Renal cortical epithelial cell (primary cell): Measurements from ENCODE around the gene DCP1B. TPM values are rescaled to one million over a fixed set of nuclear protein-coding genes. Genes with fewer than 3 reads are reported as not detected.
A peak's percentile ranks its signal among the peaks of the same experiment; 100 is the strongest.
"Not testable (repeated sequence)": the region's sequence is repeated elsewhere in the genome, so short reads cannot be mapped to it uniquely, and the experiment has no call there.

ENCODE experiments used
- DNase-seq: peaks from one replicate; pipeline ENCODE4 v3.0.0-alpha.2; 2011; ENCODE audit warnings: low read depth
- total RNA-seq: library from RNA; depleted of rRNA; stranded (reverse); fragments of >200 nt; gene quantifications from 2 replicates; pipeline ENCODE4 v1.2.3, GENCODE V29; 2014

Gene DCP1B
- total RNA-seq, 1 donor from 2014 or later: 14.3 TPM

DNA sequence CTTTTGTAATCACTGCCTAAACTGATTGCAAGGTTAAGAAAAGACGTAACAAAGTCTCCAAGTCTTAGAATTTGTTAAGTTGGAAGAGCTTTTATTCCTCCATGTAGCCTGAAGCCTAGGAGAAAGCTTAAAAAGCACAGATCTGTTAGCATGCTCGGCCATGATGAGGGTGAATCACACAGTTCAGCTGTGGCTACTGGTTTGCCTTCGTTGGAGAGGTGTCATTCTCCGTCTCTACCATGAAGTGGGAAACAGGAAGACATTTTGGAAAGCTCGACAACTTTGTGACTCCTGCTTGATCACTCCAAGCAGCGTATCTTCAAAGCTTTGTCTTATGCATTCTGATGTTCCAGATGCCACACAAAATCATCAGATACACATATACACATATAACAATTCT is 27.1 kb downstream of the DCP1B start:
- DNase-seq: no peak

DNA sequence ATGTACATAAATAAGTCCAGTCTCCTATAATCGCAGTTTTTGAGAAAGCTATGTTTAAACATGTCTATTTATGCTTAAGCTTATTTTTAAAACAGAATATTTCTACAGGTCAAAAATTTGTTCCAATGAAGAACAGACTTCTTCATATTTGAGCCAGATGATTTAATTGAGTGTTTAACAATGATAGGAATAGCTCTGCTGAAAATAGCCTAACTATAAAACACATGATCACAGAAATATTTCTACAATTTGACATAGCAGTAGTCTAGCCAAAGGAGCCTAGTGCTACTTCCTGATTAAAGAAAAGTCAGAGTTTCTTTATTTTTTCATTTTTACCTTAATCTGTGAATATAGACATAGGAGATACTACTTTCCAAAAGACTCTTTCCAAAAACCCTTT is 29.4 kb downstream of the DCP1B start:
- DNase-seq: no peak

DNA sequence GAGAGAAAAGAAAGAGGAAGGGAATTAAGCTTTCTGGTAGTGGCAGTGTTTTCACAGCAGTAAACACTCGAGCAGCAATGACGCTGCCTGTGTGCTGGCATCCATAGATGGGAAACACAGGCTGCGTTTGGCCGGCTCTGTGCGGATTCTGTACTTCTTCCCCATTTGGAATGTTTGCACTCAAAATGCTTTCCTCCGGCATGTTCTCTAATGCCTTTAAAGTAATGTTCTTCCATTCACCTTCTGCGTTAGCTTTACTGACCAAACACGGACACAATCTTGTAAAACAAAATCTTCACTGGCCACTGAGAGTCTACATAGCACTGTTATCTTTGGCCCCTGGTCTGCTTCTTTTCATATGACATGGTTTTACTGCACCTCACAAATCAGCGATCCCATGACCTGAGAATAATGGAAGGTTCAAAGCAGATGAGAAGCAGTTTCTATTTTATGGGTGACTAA is 31.4 kb downstream of the DCP1B start:
- peak; percentile 9 for DNase-seq

DNA sequence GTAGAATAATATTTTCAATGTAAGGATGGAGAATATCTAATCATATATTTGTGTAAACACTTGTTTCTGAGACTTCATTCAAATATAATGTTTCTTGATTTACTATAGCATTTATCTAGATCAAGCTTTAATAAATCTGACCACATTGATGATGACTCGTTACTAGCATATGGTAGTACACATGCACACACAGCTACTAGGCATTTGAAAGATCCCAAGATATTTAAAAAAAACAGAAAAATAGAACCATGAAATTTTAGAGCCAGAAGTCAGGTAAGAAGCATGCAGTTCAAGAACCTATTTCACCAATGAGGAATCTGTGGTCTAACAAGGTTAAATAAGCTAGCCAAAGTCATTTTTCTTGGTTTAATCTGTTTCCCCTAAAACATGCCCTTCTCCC is 32.0 kb downstream of the DCP1B start:
- DNase-seq: peak; percentile 32

DNA sequence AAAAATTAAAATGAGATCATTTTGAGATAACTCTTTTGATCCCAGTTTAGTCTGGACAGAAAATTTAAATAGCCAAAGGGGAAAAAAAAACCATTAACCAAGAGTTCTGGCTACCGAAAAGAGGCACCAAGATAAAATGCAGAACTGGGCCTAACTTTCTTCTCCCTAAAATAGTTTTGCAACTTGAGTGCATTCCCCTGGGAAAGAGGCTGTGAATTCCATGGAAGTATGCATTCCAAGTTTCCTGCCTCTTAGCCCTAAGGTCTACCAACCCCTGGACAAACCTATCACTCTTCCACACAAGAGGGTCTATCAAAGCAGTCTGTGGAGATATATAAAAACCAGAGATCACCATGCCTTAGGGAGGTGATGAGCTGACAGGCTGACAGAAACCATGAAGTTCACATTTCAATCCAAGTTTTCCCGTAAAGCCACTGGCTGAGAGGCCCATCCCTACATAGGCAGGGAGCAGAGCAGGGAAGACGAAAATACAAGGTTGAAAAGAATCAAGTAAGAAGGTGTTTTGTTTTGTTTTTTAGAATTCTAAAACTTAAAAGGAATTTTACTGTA is 33.8 kb downstream of the DCP1B start:
- DNase-seq: no peak

DNA sequence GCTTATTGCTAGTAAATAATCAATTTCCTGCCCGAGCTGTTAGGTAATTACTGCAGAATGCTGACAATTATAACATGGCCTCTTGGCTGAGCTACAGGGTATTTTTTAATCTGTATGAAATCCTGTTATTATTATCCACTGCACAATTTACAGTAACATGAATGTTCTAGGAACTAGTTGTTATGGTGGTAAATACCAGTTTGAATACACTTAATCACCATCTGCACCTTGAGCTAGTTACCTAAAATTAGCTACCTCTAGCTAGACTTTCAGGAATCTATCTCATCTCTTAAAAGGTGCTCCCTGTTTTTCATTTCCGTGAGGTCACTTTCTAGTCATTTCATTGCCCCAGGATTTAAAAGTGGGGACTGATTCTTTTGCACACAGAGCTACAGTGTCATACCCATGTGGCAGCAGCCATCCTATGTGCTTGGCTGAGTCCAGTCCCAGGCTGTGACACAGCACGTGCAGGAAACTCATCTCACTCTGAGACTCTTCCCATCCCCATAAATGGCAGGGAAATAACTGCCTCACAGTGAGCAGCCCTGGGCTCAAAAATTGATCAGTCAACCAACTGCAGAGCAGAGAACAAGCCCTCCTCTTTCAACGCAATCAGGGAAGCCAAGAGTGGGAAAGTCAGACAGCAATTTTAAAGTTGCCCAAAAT is 37.6 kb downstream of the DCP1B start:
- DNase-seq: no peak

DNA sequence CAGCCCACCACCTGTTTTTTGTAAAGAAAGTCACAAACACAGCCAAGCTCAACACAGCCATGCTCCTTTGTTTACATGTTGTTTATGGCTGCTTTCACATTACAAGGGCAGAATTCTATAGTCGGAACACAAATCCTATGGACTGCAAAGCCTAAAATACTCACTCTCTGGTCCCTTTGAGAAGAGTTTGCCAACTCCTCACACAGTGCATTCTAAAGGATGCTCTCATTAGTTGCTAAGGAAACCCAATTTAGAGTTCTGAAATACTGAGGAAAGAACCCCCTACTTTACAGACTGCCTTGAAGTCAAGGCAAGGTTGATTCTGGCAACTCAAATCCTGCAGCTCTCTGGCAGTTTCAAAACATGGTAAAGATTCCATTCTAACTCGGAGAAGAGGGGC is 38.3 kb downstream of the DCP1B start:
- no peak for DNase-seq

DNA sequence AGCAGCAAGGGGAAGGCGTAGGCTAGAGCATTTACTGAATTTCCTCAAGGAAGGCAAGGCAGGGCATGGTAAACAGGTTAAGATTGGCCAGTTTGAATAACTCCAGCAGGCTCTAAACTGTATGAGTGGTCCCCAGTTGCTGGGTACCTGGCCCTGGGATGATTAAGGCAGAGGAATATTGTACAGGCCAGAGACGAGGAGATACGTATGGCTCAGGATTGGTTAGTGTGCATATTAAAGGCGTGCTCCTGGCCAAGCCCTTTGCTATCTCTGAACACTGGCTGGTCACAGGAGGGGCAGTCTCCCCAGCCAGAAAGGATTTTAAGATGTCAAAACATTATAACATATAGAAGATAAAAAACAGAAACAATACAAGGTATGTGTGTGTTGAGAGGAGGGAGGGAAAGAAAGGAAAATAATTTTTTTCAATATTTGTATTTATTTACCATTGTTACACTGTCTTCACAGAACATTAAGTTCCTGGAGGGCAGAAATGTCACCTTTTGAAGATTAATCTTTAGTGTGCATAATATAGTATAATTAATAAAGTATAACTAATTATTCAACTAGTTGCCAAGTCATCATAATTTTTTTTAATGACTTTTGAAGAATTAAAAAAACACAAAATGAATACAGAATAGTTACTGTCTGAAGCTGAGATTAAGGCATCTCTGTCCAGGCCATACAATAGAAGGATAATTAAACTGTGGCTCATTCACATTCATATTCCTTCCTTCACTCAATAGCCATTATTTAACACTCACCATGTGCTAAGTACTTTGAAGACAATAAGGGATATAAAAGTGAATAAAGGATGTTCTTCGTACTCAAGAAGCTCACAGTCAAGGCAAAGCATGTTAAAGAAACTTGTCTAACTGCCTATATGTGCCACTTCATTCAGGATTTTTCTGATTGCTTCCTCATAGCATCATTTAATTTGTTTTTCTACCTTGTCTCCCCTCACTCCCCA is 41.9 kb downstream of the DCP1B start:
- no peak for DNase-seq

DNA sequence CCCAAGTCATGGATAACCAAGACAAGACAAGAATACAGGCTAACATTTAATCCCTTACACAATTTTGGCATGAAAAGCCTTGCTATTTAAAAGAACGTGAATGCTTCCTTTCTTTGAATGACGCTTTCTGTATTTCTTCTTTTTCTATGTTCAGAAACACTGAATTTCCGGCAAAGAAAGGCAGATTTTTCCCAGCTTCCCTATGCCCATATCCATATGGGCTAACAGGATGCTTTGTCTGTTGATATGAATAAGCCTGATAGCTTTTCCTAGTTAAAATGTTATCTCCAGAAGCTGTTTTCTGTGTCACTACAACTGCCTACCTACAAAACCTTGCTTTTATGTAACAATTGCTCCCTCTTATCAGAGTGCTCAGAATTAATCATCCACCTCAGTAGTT is 47.5 kb downstream of the DCP1B start:
- no peak for DNase-seq

DNA sequence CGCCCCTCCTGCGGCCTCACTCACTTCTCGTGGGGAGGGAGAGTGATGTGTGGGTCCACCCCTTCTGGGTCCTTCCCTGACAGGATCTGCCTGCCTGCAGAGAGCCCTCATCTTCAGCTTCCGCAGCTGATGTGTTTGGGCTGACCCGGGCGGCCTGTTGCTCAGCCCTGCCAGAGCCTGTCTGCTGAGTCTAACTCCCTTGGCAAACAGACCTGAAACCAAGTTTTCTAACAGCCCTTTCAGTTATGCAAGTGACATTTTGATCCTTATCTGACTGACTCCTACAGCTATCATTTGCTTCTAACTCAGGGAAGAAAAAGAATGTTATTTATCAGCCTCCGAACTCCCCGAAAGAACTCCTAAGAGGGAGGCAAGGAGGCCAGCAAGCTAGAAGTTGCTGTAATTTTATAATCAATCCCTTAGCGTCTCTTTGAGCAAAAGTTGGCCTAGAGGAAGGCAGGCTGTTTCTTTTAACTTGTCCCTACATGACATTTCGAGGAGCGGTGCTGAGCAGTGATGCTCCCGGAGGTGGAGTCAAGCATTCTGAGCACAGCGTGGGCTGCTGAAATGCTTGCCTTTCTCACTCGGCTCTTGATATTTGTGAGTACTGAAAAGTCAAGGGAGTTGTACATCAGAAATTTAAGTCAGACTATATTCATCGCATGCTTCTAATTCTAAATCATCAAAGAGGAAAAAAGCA is 54.3 kb downstream of the DCP1B start:
- no peak for DNase-seq

DNA sequence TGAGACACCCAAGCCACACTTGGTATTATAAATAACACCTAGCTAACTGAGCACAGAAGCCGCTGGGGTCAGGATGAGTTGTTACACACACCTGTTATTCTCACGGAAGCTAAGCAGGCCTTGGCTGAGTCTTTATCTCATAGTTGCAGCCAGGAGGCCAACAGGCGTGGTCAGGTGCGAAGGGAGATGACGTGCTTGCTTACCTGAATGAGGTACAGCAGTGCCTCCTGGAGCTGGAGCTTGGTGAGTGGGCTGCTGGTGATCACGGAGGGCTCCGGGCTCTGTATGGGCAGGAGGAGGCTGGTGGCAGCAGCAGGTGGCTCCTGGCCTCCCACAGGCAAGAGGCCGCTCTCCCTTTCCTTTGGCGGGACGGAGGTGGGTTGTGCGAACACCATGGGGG is 55.4 kb downstream of the DCP1B start:
- DNase-seq: no peak

DNA sequence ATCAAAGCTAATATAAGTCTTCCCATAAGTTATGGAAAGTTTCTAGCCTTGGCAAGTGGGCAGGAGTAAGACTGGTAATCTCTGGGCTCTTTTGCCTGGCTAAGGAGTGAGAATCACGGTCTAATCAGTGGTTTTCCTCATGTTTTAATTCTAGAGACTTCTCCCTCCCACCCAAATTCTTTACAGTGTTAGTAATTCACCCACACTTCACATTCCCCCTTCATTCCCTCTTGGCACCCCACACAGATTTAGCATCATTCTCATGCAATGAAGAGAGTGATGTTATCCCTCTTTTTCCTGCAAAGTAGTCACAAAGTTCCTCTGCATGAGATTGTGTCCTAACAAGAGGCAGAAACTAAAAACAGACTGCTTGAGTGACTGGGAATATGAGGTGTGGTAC is 57.2 kb downstream of the DCP1B start:
- no peak for DNase-seq

DNA sequence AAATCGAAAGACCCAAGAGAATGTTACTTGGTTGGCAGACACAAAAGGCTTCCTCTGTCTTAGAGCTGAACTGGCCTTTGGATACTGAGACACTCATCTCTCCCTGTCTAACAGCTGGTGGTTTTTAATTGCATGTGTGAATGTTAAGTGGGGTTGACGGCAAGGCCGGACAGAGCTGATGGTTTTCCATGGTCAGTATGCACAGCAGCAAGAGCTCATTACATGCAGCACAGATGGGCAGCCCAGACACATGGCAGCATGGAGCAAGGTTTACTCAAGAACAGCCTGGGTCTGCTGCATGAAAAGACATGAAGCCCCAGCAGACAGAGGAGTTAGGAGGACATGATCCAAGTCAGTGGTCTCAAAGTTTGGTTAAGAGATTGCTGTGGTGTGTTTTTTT is 58.0 kb downstream of the DCP1B start:
- DNase-seq: no peak

DNA sequence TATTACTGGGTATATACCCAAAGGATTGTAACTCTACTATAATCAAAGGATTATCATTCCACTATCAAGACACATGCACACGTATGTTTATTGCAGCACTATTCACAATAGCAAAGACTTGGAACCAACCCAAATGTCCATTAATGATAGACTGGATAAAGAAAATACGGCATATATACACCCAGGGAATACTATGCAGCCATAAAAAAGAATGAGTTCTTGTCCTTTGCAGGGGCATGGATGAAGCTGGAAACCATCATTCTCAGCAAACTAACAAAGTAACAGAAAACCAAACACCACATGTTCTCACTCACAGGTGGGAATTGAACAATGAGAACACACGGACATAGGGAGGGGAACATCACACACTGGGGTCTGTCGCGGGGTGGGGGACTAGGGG is 58.8 kb downstream of the DCP1B start:
- DNase-seq: not testable (repeated sequence)

DNA sequence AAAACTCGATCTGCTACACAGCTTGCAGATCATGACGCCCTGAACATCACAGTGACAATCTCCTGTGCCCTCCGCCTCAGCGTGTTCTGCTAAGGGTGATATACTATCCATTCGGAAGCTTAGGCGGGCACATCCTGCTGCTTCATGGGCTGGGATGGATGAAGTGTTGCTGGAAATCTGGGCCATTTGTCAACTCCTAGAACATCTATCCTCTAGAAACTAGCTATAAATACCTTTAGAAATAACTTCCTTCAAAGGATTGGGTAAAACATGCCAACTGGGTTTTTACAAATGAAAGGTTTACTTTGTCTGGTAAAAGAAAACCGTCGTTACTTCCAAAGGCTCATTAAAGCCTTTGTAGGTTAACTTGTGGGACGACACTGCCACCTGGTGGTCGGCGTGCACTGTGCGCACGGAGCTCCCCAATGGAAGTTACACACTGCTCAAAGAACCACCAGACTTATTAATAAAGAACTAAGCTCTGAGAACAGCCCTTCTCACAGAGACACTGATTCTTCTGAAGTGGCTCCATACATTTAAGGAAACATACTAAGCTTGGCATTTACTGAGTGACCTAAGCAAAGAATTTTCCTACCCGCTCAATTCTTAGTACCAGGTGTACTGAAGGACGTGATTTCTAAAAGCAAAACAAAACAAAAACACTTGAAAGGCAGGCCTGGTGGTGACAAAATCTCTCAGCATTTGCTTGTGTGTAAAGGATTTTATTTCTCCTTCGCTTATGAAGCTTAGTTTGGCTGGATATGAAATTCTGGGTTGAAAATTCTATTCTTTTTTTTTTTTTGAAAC is 64.3 kb downstream of the DCP1B start:
- peak; percentile 63 for DNase-seq

DNA sequence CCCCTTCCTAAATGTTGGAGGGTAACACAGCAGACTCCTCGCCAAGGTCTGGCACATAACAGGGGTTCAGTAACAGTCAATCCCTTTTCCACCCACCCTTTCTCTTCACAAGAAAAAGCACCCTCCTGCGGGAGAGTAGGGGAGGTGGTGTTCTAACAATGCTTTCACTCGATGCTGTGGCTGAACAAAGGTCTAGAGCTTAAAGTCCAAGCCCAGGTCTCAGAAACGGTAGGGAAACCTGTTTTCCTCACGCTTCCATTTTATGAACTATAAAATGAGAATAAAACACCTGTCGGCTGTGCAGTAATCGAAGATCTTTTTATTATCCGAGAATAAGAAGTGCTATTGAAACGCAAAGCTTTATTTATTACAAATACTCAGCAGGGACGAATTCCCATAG is 64.9 kb downstream of the DCP1B start:
- DNase-seq: no peak

DNA sequence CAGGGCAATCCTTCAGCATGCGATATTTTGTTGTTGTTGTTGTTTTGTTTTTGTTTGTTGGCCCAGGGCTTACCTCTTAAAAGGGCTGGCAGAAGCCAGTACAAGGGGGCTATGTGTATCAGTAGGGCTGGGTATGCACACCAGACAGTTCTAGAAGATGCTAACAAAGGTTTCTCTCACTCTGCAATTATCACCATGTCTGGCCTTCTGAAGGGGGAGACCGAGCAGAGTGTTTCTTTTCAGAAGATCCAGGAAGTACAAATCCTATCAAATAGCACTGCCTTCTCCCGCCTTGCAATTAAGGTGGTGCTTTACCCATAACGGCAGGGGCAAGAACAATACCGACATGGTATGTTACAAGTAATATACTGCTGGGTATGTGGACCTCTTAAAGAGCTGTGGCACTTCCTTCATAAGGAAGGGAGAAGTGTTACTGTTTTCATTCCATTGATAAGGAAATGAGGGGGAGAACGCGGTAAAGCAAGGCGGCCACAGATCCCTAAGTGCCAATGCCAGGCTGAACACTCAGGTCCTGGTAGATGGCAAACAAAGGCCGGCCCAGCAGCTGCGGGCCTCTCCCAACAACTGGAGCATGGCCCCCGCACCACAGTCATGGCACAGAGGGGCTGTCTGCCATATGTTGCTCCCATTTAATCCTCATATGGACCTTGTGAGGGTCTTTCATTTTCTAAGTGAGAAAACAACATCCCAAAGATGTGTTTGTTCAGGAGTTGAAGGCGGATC is 66.6 kb downstream of the DCP1B start:
- DNase-seq: no peak

DNA sequence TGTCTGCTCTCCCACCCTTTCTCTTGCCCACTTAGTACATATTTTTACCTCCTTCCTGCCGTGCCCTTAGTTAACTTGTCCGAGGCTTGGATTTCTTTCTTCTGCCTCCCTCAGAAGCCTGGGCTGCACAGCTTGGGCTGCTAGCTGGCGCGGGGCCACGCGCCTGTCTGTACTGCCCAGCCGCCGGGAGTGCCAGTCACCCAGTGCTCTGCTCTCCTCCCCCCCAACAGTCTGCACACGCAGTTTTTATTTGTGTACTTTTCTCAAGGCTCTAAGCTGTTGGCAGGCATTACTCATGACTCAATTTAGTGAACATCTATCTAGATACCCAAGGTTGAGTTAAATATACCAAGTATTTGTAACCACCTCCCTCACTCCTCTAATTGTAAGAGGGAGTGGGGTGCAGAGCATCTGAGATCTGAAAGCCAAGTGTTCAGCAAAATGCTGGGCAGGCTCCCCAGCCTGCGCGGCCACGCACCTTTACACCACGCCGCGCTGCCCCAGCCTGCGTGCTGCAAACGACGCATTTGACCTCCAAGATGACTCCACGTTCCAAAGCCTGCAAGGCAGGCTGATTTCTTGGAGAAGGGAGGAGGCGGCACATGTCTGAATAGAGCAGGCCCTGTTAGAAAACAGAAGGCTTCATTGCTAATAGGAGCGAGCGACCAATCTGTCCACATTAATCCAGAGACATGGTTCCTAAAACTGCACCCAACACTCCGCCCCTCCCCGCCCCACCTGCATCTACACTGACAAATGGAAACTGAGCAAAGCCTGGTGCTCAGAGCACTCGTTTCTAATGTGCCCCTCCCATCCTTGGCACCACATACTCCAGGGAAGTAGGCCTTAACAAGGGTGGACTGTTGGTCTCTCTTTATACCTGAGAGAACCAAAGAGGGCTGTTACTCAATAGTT is 67.6 kb downstream of the DCP1B start:
- DNase-seq: peak; percentile 80

DNA sequence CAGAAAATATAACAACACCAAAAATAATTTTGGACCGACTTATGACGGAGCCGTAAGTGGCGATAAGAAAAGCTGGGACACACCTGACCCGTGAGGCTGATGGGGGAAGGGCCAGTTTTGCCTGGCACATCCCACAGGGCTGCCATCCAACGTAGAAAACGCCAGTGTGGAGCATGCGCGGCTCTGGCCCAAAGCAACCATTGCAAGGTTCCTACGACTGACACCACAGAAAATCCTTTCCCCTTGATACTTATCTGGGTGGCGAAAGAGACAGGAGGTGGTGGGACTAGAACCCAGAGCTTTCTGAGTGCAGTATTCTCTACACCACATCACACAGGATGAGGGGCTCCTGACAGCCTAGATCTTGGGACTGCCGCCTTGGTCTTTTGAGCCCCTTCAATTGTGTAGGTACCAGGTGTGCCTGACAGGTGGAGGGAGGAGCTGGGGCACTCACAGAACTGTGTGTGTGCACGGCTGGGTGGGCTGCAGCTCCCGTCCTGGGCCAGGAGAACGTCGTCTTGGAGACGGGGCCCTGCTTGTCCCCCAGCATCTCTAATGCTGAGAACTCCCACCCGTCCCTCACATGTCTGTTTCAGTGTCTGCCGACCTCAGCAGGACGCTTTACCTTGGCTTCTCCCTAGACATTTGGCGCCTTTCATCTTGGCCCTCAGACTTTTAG is 68.4 kb downstream of the DCP1B start:
- no peak for DNase-seq
